ENCODE measurements around the gene PRRC2C. TPM values are rescaled to one million over a fixed set of nuclear protein-coding genes. Genes with fewer than 3 reads are reported as not detected.

Gene PRRC2C
- polyA plus RNA-seq, 1 of the 3 experiments (the other 2 are of a cell fraction), result 39.9 TPM

- Histone ChIP-seq H3K27me3 (ENCODE audit: insufficient read depth) (peaks cover 6% of the 10 kb centered on the region; the same call in 1 of the 2 replicates), H3K4me3 (ENCODE audit: low read depth in 2 of 2, low read length in 1 of 2) (no peak overlapping the region), H3K27ac (ENCODE audit: low read depth in 2 of 2, low read length in 1 of 2) (no peak overlapping the region), H3K4me1 (ENCODE audit: control insufficient read depth in 1 of 2, insufficient read depth in 2 of 2, low read depth in 1 of 2, low read length in 1 of 2) (peaks cover 0 to 4% of the 10 kb centered on the region in 2 experiments; a peak in 1 of 4 replicates), H4K20me1 (ENCODE audit: insufficient read depth) (no peaks in the 10 kb centered on the region), H3F3A (replicated peaks; ENCODE audit: insufficient read depth) (no peaks in the 10 kb centered on the region), H2AFZ (ENCODE audit: low read depth) (no peak overlapping the region), H3K4me2 (no peak overlapping the region), H3K9me3 (no peaks in the 10 kb centered on the region), H3K36me3 (replicated peaks in 1 of 2; ENCODE audit: control insufficient read depth in 1 of 2, insufficient read depth in 2 of 2, low read length in 1 of 2) (no peaks in the 10 kb centered on the region), H3K9me2 (no peaks in the 10 kb centered on the region), H3K79me2 (ENCODE audit: insufficient read depth) (no peaks in the 10 kb centered on the region), H3K9ac (no peak overlapping the region)
- POLR2A ChIA-PET, result no interaction called here
- CTCF ChIA-PET, result interaction anchor here (1.1 kb wide), 1 partner anchor 327 kb away, joined by 3 read pairs; no protein-coding TSS in a partner anchor
- 55% methylated on average over 1 of the region's 1 CpG for WGBS (ENCODE audit: low lambda C conversion rate)
- DNase-seq, result no peak
- TF ChIP-seq USF1 (IDR thresholded peaks at IDR 0.05; ENCODE audit: borderline replicate concordance, low read depth), result no peak
- no peak for TF ChIP-seq TAF1 (IDR thresholded peaks at IDR 0.05; ENCODE audit: borderline replicate concordance, low read depth, low read length)
- TF ChIP-seq SMC3 (IDR thresholded peaks at IDR 0.05; ENCODE audit: low read depth, low read length), result no peak
- TF ChIP-seq RAD21 (IDR thresholded peaks at IDR 0.05; ENCODE audit: low read length), result no peak
- no peak for TF ChIP-seq TCF12 (IDR thresholded peaks at IDR 0.05)
- TF ChIP-seq MAX (IDR thresholded peaks at IDR 0.05; ENCODE audit: low read depth), result no peak
Observed at GRCh38 chr1:171640225-171640624, 154.9 kb downstream of the PRRC2C start.

GRCh38 chr1:171641076-171641864 is 155.9 kb downstream of the PRRC2C start:
- no peak overlapping the region for H3K4me2 ChIP-seq
- H3K9me2 ChIP-seq, result no peaks in the 10 kb centered on the region
- ChIA-PET CTCF (interaction anchor here (0.7 to 1.3 kb wide), 3 partner anchors 8 to 328 kb away, joined by 3 to 5 read pairs (median 3); no protein-coding TSS in a partner anchor), POLR2A (no interaction called here)
- H3K79me2 ChIP-seq (ENCODE audit: insufficient read depth), result no peaks in the 10 kb centered on the region
- no peak for DNase-seq
- no peak for TF ChIP-seq TEAD4 (IDR thresholded peaks at IDR 0.05; ENCODE audit: borderline replicate concordance, insufficient read depth)
- TF ChIP-seq, protein P1, sequence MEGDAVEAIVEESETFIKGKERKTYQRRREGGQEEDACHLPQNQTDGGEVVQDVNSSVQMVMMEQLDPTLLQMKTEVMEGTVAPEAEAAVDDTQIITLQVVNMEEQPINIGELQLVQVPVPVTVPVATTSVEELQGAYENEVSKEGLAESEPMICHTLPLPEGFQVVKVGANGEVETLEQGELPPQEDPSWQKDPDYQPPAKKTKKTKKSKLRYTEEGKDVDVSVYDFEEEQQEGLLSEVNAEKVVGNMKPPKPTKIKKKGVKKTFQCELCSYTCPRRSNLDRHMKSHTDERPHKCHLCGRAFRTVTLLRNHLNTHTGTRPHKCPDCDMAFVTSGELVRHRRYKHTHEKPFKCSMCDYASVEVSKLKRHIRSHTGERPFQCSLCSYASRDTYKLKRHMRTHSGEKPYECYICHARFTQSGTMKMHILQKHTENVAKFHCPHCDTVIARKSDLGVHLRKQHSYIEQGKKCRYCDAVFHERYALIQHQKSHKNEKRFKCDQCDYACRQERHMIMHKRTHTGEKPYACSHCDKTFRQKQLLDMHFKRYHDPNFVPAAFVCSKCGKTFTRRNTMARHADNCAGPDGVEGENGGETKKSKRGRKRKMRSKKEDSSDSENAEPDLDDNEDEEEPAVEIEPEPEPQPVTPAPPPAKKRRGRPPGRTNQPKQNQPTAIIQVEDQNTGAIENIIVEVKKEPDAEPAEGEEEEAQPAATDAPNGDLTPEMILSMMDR (IDR thresholded peaks at IDR 0.05), result no peak
- no peaks in the 10 kb centered on the region for H3K36me3 ChIP-seq (replicated peaks in 1 of 2; ENCODE audit: control insufficient read depth in 1 of 2, insufficient read depth in 2 of 2, low read length in 1 of 2)
- no peaks in the 10 kb centered on the region for H4K20me1 ChIP-seq (ENCODE audit: insufficient read depth)
- no peak overlapping the region for H3K4me3 ChIP-seq (ENCODE audit: low read depth in 2 of 2, low read length in 1 of 2)
- no peak overlapping the region for H2AFZ ChIP-seq (ENCODE audit: low read depth)
- H3K27ac ChIP-seq (ENCODE audit: low read depth in 2 of 2, low read length in 1 of 2), result no peak overlapping the region
- 62% methylated on average over 9 of the region's 10 CpGs for WGBS (ENCODE audit: low lambda C conversion rate)
- H3K27me3 ChIP-seq (ENCODE audit: insufficient read depth), result peaks cover 6% of the 10 kb centered on the region; the same call in 1 of the 2 replicates
- no peak overlapping the region for H3K9ac ChIP-seq
- no peaks in the 10 kb centered on the region for H3F3A ChIP-seq (replicated peaks; ENCODE audit: insufficient read depth)
- peaks cover 0 to 13% of the 10 kb centered on the region in 2 experiments; a peak in 2 of 4 replicates for H3K4me1 ChIP-seq (ENCODE audit: control insufficient read depth in 1 of 2, insufficient read depth in 2 of 2, low read depth in 1 of 2, low read length in 1 of 2)
- no peaks in the 10 kb centered on the region for H3K9me3 ChIP-seq

Measured in SK-N-SH (cell line).